Stimulated activated CD8-positive, alpha-beta memory T cell treated with anti-CD3 and anti-CD28 coated beads, Interleukin-4, amount 100 ng/mL, for 48 hours (primary cell): Measurements from ENCODE around the gene RNF213.
A peak's percentile ranks its signal among the peaks of the same experiment; 100 is the strongest.

Experiments
- DNase-seq: peaks from one replicate; pipeline ENCODE4 v3.0.0-alpha.2; 2020

The RNF213 gene

DNA sequence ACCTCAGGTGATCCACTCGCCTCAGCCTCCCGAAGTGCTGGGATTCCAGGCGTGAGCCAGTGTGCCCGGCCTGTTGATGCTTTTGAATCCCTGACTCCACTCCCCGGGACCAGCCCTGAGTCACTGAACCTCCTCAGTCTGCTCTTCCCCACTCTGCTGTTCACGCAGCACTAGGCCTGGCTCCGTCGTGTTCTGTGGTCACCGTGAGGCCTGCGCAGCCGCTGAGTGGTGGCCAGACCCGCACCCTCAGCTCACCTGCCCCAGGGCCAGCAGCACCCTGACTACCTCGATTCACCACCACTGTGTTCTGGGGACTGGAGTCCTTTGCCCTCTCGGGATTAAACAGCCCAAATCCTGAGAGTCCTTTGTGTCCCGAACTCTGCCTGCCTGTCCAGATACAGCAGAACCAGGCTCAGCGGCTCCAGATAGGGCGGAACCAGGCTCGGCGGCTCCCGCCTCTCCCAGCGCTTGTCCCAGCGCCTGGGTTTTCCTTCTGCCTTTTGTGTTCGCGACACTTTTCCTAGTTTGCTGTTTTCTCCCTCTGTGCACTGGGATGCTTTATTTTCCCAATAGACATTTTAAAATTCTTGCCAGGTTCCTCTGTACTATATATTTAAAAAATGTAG, 95.7 kb downstream of the RNF213 start:
- DNase-seq: no peak

DNA sequence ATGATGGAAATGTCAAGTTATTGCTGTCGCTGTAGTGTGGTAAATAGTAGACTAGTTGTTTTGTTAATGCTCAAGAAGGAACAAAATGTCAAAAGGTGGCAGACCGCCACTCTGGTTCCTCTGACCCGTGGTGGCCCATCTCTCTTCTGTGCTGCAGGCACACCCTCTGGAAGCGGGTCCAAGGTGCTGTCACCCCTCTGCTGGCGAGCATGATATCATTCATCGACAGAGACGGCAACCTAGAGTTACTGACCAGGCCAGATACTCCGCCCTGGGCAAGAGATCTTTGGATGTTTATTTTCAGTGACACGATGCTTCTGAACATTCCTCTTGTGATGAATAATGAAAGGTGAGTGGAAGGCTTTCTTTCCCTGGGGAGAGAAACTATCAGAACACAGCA, 97.5 kb downstream of the RNF213 start:
- no peak for DNase-seq

DNA sequence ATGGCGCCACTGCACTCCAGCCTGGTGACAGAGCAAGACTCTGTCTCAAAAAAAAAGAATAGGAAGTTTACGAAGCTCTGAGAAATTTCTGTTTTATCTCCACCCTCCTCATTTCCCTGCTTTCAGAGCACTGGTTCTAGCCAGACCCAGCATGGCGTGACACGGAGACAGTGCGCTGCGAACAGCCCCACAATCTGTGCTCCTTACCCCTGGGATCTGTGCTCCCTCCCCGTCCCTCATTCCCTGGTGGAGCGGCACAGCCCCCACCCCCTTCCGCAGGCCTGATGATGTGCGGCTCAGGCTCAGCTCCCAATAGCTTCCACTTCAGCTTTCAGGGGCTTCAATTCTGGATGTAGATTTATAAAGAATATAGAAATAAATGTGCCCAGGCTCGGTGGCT, 98.2 kb downstream of the RNF213 start:
- no peak for DNase-seq

DNA sequence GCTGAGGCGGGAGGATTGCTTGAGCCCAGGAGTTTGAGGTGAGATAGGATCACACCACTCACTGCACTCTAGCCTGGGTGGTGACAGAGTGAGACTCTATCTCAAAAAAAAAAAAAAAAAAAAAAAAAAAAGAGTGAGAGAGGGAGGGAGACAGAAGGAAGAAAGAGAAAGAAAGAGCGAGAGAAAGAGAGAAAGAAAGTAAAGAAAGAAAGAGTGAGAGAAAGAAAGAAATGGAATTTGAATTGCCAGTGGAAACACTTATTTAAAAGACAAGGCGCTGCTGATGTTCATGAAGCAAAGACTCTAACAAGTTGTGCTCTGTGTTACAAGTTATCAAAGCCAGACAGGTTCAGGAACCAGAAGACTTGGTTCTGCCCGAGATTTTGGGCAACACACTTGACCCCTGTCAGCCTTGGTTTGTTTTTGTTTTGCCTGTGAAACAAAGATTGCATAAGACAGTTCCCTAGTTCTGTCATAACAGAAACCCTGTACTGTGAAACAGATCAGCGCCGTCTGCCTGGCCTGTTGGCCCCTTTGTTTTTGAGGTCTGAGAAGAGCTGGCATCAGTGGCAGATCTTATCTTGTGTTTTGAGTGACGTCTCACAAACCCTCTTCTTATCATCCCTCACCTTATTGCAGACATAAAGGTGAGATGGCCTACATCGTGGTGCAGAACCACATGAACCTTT, 98.9 kb downstream of the RNF213 start:
- no peak for DNase-seq

DNA sequence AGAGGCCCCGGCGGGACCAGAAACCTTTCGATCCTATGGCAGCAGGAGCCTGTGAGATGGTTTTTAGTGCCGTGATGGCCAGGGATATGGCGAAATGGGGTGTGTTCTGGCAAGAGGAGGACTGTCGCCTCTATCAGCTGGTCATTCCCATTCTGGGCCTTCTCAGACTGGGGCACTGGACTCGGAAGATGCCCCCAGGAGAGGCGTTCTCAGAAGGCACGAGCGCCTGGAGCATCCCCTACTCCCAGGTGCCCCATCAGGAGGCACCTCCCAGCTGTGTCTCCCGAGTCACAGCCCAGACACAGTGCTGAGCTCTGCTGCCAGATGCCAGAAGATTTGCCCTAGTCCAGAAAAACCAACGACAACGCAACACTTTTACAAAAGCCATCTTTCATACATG, 99.7 kb downstream of the RNF213 start:
- no peak for DNase-seq

DNA sequence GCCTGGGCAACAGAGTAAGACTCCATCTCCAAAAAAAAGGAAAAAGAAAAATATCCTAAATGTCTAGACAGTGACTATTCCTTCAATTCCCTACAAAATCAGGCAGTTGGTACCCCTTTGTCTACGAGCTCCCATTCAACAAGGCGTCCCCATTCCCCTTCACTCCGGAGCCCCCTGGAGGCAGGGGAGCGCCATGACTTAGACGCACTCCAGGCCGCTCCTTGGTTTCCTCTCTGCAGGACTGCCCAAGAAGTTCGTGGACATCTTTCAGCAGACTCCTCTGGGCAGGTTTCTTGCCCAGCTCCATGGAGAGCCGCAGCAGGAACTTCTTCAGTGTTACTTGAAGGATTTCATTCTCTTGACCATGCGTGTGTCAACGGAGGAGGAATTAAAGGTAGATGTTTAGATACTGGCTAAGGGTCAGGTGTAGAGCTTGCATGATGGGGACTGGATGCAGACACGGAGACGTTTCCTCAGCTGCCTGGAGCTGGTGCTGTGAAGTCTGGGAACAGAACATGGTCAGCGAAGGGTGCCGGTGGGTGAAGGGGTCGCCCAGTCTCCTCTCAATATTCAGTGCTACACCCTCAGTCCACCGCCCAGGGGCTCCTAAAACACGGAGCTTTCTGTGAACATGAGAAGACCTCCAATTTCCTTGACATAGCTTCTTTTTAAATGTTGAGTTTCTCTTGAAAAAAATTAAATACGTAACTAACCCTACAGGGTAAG, 101.0 kb downstream of the RNF213 start:
- peak; percentile 53 for DNase-seq

DNA sequence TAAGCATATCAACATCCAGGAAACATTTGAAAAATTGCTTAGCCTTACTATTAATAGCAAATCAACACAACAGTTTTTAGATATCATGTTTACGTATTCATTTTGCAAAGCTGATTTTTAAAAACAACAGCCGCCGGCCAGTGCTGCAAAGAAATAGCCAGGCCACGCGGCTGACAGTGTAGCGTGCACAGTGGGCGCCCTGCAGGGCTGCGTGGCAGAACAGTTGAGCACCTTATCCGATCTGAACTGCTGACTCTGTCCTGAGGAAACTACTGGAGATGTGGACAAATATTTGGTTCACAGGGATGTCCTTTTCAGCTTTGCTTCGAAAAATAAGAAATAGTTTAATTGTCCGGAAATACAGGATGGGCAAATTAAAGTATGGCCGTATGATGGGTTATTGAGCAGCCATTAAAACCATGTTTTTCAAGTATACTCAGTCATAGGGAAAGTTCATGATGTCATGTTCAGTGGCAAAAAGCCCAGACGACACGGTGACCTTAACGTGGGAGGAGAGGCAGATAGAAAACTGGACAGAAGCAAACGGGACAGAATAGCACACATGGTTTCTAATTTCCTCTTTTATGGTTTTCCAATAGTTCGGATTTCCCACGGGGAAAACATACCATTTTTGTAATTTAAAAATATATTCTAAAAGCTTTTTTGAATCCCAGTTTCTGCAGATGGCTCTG, 101.9 kb downstream of the RNF213 start:
- no peak for DNase-seq

DNA sequence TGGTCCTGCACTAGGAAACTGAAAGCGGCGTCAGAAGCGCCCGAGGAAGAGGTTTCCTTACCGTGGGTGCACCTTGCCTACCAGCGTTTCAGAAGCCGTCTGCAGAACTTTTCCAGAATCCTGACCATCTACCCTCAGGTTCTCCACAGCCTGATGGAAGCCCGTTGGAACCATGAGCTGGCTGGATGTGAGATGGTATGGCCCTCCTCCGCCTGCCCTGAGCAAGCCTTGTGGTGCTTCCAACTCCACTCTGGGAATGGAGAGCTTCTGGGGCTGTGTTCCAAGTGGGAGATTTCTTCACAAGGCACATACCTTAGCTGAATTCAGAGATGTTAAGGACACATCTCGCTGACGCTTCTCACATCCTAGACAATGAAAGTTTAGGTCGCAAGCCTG, 102.5 kb downstream of the RNF213 start:
- no peak for DNase-seq

DNA sequence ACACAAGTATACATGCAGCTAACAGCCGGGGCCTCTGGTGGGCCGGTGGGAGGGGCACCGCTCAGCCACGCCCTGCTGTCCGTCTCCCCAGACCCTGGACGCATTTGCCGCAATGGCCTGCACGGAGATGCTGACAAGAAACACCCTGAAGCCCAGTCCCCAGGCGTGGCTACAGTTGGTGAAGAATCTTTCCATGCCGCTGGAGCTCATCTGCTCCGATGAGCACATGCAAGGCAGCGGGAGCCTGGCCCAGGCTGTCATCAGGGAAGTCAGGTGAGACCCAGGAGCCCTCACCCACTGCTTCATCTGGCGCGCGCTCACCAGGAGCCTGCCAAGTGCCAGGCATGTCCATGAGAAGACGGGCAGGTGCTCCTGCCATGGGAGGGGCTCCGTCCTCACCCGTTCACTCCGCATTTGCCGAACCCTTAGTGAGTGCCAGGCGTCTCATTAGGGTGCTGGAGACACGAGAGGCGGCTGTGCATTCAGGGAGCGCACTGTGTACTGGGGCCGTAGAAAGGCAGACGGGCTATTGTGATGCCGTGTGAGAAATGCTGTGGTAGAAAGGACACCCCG, 103.0 kb downstream of the RNF213 start:
- no peak for DNase-seq

DNA sequence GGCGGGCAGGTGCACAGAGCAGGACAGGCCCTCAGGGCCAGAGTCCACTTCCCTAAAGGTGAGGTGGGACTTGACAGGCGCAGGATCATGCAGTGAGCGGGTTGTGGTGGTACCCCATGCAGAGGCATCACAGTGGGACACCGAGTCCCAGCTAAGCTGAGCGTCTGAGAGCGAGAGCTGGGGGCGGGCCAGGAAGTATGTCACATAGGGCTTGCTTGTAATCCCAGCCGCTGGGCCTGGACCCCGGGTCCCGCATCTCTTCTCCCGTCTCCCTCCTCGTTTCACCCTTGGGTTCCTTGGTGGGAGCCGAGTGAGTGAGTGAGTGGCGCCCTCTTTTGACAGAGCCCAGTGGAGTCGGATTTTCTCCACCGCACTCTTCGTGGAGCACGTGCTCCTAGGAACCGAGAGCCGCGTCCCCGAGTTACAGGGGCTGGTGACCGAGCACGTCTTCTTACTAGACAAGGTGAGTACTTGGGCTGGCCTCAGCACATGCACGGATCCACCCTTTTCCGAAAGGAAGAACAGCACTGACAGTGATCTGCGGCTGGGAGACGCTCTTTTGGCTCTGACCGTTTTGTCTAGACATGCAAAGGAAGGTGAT, 103.5 kb downstream of the RNF213 start:
- DNase-seq: no peak

DNA sequence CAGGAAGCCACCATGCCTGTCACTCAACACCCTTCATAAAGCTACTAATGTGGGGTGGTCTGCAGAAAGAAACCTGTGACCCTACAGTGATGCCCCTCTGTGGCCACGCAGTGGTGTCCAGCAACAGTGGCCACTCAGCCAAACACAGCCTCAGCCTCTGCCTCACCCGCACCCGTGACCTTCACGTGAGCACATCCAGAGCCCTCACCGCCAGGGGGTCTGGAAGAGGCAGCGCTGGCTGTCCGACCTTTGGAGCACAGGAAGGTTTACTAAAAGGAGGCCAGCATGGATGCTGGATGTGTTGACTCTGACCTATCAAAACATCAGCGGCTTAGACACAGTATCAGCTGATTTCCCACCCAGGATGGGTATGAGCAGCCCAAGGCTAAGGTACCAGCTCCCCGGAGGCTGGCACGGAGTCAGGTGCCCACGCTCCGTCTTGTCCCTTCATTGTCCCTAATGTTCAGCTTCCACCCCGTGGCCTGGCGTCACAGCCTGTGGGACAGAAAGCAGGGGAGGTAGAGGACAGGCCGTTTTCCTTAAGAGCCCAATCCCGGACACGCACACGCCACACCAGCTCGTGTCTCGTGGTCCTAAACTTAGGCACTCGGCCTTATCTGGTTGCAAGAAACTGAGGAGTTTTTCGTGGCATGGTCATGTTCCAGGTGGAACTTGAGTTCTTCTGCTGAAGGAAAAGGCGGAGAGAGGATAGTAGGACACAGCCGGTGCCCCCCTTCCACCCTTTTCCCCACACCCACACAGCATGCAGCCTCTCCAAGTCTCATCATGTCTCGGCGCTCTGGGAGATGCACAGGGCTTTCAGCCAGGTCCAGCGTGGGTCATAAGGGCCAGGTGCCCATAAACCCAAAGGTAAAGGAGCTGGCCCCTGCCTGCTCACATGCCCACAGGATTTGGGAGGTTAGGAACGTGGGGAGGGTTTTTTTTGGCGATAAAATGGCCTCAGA, 104.6 kb downstream of the RNF213 start:
- no peak for DNase-seq

DNA sequence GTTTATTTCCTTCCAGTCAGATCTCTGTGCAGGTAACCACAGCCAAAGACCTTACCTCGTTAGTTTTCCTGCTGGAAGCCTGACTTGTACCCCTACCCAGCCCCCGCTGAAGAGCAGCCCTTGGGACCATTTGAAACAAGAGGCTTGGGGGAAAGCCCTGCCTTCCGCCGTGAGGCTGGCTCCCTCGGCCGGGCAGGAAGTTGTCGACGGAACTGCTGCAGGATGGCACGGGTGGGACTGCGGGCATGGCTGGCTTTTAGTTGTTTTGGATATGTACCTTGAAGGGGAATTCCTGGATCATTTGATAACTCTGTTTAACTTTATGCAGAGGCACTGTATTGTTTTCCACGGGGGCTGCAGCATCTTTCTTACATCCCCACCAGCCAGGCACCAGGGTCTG, 105.3 kb downstream of the RNF213 start:
- DNase-seq: no peak

DNA sequence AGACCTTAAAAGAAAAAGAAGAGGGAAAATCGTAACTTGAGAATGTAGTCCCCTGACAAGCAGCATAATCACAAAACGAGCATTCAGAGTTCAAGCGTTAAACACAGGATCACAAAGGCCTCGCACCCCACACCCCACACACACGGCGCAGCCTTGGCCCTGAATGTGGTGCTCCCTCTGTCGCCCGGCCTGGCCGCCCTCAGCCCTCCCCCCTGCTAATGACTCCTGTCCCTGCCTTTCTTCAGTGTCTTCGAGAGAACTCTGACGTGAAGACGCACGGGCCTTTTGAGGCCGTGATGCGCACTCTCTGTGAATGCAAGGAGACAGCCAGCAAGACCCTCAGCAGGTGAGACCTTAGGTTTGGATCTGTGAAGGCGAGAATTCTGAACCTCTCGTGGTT, 106.9 kb downstream of the RNF213 start:
- no peak for DNase-seq

DNA sequence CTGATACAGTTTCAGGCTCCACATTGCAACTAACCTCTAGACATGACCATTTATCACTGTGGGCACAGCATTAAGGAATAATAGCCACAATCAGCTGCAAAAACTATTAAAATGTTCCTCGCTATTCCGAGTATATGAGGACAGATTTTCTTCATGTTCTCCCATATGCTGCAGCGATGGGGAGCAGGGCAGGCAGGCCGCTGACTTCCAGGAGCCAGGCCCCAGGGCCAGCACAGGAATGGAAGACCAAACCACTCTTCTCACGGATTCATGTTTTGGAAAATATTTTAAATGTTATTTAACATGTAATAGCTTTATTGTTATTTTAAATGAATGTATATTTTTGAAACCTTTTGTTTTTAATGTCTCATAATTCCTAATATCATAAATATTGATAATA, 110.5 kb downstream of the RNF213 start:
- DNase-seq: no peak

DNA sequence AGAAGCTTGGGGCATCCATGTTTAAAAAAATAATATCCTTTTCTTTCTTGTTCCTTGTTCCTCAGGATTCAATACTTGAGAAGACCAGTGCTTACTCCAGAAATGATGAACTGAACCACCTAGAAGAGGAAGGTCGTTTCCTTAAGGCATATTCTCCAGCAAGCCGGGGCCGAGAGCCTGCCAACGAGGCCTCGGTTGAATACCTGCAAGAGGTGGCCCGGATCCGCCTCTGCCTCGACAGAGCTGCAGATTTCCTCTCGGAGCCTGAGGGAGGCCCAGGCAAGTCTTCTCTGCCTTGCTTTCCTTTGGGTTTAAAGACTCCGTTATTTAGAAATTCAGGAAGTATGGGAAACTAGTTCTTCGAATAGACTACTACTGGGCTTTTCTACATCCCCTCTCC, 111.8 kb downstream of the RNF213 start:
- no peak for DNase-seq

DNA sequence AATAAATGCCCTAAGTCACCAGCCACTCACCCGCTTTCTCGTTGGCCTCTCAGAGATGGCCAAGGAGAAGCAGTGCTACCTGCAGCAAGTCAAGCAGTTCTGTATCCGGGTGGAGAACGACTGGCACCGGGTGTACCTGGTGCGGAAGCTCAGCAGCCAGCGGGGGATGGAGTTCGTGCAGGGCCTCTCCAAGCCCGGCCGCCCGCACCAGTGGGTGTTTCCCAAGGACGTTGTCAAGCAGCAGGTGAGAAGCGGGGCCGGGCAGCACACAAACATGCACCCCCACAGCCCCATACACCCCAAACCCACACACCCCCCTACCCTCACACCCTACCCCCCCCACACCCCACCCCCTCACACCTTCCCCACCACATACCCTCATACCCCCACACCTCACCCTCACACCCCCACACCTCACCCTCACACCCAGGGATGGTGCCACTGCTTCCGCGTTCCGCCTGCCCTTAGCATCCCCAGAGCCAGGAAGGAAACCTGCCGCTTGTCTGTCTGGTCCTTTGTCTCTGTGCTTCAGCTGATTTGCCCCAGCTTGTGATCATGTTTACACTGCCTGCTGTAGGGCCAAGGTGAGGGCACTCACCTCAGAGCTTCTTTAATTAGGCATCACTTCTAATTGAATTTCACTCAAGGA, 112.4 kb downstream of the RNF213 start:
- no peak for DNase-seq

DNA sequence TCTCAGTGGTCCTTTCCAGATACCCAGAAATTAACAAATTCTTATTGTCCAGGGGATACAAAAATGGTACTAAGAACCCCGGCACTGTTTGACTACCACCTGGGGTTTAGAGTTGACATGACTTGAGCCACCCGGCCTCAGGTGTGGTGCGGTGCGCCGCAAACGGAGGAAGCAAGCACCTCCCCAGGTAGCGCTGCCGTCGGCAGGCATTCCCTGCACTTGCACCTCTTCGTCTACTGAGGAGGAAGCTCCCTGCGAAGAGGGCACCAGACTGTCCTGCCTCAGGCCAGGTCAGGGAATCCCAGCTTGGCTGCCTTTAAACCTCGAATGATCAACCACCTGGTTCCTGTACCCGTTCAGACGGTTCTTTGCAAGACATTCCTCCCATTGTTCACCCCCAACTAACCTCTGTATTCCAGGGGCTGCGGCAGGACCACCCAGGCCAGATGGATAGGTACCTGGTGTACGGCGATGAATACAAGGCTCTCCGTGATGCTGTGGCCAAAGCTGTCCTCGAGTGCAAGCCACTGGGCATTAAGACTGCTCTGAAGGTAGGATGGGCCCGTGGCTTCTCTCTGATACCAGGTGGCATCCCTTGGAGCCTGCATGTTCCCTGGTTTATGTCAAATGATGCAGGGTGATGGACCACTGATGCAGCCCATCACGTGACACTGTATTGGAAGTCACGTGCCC, 113.5 kb downstream of the RNF213 start:
- no peak for DNase-seq

DNA sequence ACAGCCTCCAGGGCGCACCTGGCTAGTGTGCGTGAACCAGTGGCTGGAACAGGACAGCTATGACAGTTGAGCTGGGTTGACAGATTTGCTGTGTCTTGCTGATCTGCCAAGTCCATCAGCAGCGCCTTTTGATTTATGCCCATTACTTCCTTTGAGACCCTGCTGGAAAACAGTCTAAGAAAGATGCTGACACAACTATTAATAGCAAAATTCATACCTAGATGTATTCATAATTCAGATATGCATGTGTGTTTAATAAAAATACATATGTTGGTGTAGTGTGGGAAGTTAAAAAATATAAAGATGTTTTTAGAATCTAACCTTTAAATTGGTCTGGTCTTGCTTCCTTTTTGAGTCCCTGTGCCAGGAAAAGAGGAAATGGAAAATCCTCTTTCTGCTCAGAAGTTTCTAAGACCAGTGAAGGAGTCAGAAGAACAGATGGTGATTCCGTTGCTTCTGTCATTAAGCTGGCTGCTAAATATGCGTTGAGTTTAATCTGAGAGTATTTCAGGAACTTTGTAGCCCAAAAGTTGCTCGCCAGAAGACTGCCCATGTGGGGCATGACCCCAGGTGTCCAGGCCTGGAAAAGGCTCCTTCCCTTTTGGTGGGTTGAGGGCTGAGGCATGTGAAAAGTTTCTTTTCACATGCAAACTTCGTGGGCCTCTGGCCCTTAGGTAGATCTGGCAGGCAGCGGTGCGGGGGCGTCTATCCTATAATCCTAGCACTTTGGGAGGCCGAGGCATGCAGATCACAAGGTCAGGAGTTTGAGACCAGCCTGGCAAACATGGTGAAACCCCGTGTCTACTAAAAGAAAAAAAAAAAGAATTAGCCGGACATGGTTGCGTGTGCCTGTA, 114.3 kb downstream of the RNF213 start:
- DNase-seq: no peak

DNA sequence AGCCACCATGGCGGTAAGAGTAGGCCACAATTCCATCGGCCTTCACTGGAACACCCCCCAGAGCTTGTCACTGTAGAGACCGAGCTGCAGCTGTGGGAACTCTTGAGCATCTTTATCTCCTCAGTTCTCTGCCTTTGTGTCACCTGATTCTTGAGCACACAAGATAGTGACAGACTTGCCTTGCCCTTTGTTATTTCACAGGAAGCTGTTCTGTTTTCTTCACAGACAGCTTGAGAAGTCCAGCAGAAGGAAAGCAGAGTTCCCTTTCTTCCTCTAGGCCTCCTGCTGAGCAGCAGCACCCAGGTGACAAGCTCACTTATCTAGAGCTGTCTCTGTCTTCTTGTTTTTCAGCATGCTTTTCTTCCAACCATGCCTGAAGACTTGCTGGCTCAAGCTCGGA, 115.9 kb downstream of the RNF213 start:
- no peak for DNase-seq

DNA sequence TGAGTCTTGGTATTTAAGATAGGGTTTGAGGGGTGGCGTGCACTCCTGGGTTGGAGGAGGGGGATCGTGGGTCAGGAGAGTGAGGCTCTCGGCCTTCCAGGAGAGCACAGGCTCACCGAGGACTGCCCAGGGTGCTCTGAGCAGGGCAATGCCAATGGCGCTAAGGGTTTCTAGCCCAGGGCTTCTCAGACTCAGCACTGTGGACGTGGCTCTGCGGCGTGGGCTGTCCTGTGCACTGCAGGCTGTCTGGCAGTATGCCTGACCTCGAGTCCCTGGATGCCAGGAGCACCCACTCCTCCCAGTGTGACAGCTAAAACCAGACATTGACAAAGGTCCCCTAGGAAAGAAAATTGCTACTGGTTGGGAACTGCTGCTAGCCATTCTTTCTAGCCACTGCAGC, 117.1 kb downstream of the RNF213 start:
- no peak for DNase-seq
